WTC11 (cell line): ENCODE results near the gene PDE1C. TPM values are rescaled to one million over a fixed set of nuclear protein-coding genes. Genes with fewer than 3 reads are reported as not detected.

Experiments used
- ATAC-seq: fragments of 200-7000 bp; cut with Tn5 transposase; 2 replicates; pipeline ENCODE4 v1.10.0; 2021; ENCODE audit warnings: mild to moderate bottlenecking, moderate library complexity
- CTCF ChIA-PET: fragments of 300-600 bp; sonication (Branson Sonifier 250); formaldehyde crosslinking; loops from one replicate; lab custom pipeline; 2021; ENCODE audit warnings: antibody characterized with exemption; lab: Charles Lee
- POLR2A ChIA-PET: fragments of 350-600 bp; sonication (Branson Sonifier 250); formaldehyde crosslinking; loops from one replicate; lab custom pipeline; 2021; ENCODE audit warnings: antibody characterized with exemption; lab: Charles Lee
- DNase-seq: peaks from one replicate; pipeline ENCODE4 v3.0.0; 2021; ENCODE audit warnings: low spot score
- H3K27ac Mint-ChIP-seq: 2 replicates; pipeline ENCODE4 v1.8.0; 2021; ENCODE audit warnings: mixed read lengths
- H3K27me3 Mint-ChIP-seq: 2 replicates; pipeline ENCODE4 v1.8.0; 2021; ENCODE audit warnings: low read depth, mild to moderate bottlenecking, moderate library complexity, mixed read lengths
- H3K36me3 Mint-ChIP-seq: 2 replicates; pipeline ENCODE4 v1.8.0; 2021; ENCODE audit warnings: mixed read lengths
- H3K4me1 Mint-ChIP-seq: 2 replicates; pipeline ENCODE4 v1.8.0; 2022; ENCODE audit warnings: mixed read lengths
- H3K4me3 Mint-ChIP-seq: 2 replicates; pipeline ENCODE4 v1.8.0; 2021; ENCODE audit warnings: mild to moderate bottlenecking, moderate library complexity, mixed read lengths
- H3K9me3 Mint-ChIP-seq: 2 replicates; pipeline ENCODE4 v1.8.0; 2021; ENCODE audit warnings: mixed read lengths
- AR ChIP-seq: fragments of 250-450 bp; sonication (Bioruptor Pico); IDR thresholded peaks from 2 replicates; pipeline ENCODE4 v1.9.0; 2021; ENCODE audit warnings: mild to moderate bottlenecking
- CBFB ChIP-seq: sonication (generic); formaldehyde crosslinking; IDR thresholded peaks from 2 replicates; pipeline ENCODE4 v1.8.1; 2022; ENCODE audit warnings: mild to moderate bottlenecking, low read depth, missing genetic modification reagents
- CTCF ChIP-seq: fragments of 200-600 bp; IDR thresholded peaks from 2 replicates; pipeline ENCODE4 v1.8.0; 2022; ENCODE audit warnings: antibody characterized with exemption
- E2F5 ChIP-seq: sonication (generic); formaldehyde crosslinking; IDR thresholded peaks from 2 replicates; pipeline ENCODE4 v1.8.1; 2022; ENCODE audit warnings: mild to moderate bottlenecking, moderate library complexity, missing genetic modification reagents
- ELF4 ChIP-seq: sonication (generic); formaldehyde crosslinking; IDR thresholded peaks from 2 replicates; pipeline ENCODE4 v1.8.1; 2022; ENCODE audit warnings: low read depth, mild to moderate bottlenecking, moderate library complexity, missing genetic modification reagents
- EMX1 ChIP-seq: fragments of 250-450 bp; sonication (Bioruptor Pico); IDR thresholded peaks from 2 replicates; pipeline ENCODE4 v1.8.0; 2021; ENCODE audit warnings: mild to moderate bottlenecking
- FOXP1 ChIP-seq: sonication (generic); formaldehyde crosslinking; IDR thresholded peaks from 2 replicates; pipeline ENCODE4 v1.8.0; 2022; ENCODE audit warnings: missing genetic modification reagents, mild to moderate bottlenecking, moderate library complexity, borderline replicate concordance
- GABPB1 ChIP-seq: sonication (generic); formaldehyde crosslinking; IDR thresholded peaks from 2 replicates; pipeline ENCODE4 v1.8.1; 2023; ENCODE audit warnings: mild to moderate bottlenecking, missing genetic modification reagents
- GRHL2 ChIP-seq: fragments of 250-450 bp; sonication (Bioruptor Pico); IDR thresholded peaks from 2 replicates; pipeline ENCODE4 v1.8.0; 2022; ENCODE audit warnings: mild to moderate bottlenecking, moderate library complexity; ENCODE audit not compliant: insufficient replicate concordance, severe bottlenecking
- JUN ChIP-seq: sonication (generic); formaldehyde crosslinking; IDR thresholded peaks from 2 replicates; pipeline ENCODE4 v1.8.0; 2023; ENCODE audit warnings: mild to moderate bottlenecking, missing genetic modification reagents
- KAT7 ChIP-seq: sonication (generic); formaldehyde crosslinking; IDR thresholded peaks from 2 replicates; pipeline ENCODE4 v1.8.1; 2023; ENCODE audit warnings: missing genetic modification reagents, mild to moderate bottlenecking, borderline replicate concordance
- MYBL2 ChIP-seq: sonication (generic); formaldehyde crosslinking; IDR thresholded peaks from 2 replicates; pipeline ENCODE4 v1.8.1; 2023; ENCODE audit warnings: mild to moderate bottlenecking, moderate library complexity, missing genetic modification reagents
- NFYB ChIP-seq: sonication (generic); formaldehyde crosslinking; conservative IDR thresholded peaks from 2 replicates; pipeline ENCODE4 v1.8.0; 2022; ENCODE audit warnings: low read depth, missing genetic modification reagents
- NR3C1 ChIP-seq: sonication (generic); formaldehyde crosslinking; conservative IDR thresholded peaks from 2 replicates; pipeline ENCODE4 v1.8.1; 2023; ENCODE audit warnings: low read depth, mild to moderate bottlenecking, missing genetic modification reagents
- STAT6 ChIP-seq: sonication (generic); formaldehyde crosslinking; conservative IDR thresholded peaks from 2 replicates; pipeline ENCODE4 v1.8.1; 2023; ENCODE audit warnings: mild to moderate bottlenecking, low read depth, missing genetic modification reagents, moderate library complexity
- USF1 ChIP-seq: sonication (generic); formaldehyde crosslinking; IDR thresholded peaks from 2 replicates; pipeline ENCODE4 v1.8.0; 2022; ENCODE audit warnings: mild to moderate bottlenecking, missing genetic modification reagents
- ZBTB21 ChIP-seq: sonication (generic); formaldehyde crosslinking; IDR thresholded peaks from 2 replicates; pipeline ENCODE4 v1.8.1; 2023; ENCODE audit warnings: mild to moderate bottlenecking, missing genetic modification reagents, borderline replicate concordance
- ZBTB43 ChIP-seq: sonication (generic); formaldehyde crosslinking; IDR thresholded peaks from 2 replicates; pipeline ENCODE4 v1.8.1; 2023; ENCODE audit warnings: mild to moderate bottlenecking, missing genetic modification reagents
- ZNF121 ChIP-seq: sonication (generic); formaldehyde crosslinking; IDR thresholded peaks from 2 replicates; pipeline ENCODE4 v1.8.0; 2023; ENCODE audit warnings: missing genetic modification reagents
- ZNF219 ChIP-seq: sonication (generic); formaldehyde crosslinking; IDR thresholded peaks from 2 replicates; pipeline ENCODE4 v1.8.0; 2023; ENCODE audit warnings: missing genetic modification reagents, mild to moderate bottlenecking, borderline replicate concordance
- ZNF416 ChIP-seq: fragments of 250-450 bp; sonication (Bioruptor Pico); IDR thresholded peaks from 2 replicates; pipeline ENCODE4 v1.9.0; 2021; ENCODE audit warnings: mild to moderate bottlenecking, inconsistent platforms
- ZNF512 ChIP-seq: sonication (generic); formaldehyde crosslinking; IDR thresholded peaks from 2 replicates; pipeline ENCODE4 v1.8.1; 2022; ENCODE audit warnings: missing genetic modification reagents, borderline replicate concordance
- ZNF671 ChIP-seq: fragments of 250-450 bp; sonication (Bioruptor Pico); IDR thresholded peaks from 2 replicates; pipeline ENCODE4 v1.8.0; 2021; ENCODE audit warnings: mild to moderate bottlenecking
- total RNA-seq: library from RNA; stranded (reverse); gene quantifications from 3 replicates; pipeline ENCODE4 v1.2.3, GENCODE V29; 2021

The PDE1C gene
- total RNA-seq, 1 experiment from 2014 or later = 0.55 TPM

GRCh38 chr7:31776616-31777015, 293.6 kb downstream of the PDE1C start (continued):
- TF ChIP-seq ELF4 (CRISPR knock-in tag) (no peak), GABPB1 (CRISPR knock-in tag) (no peak), STAT6 (CRISPR knock-in tag) (no peak), ZNF512 (CRISPR knock-in tag) (no peak), CTCF (no peak), NFYB (CRISPR knock-in tag) (no peak), ZNF416 (no peak), ZBTB21 (CRISPR knock-in tag) (no peak), NR3C1 (no peak), MYBL2 (CRISPR knock-in tag) (no peak), ZNF219 (CRISPR knock-in tag) (no peak), FOXP1 (CRISPR knock-in tag) (no peak), JUN (no peak)

- Mint-ChIP-seq H3K4me1 (peaks cover 4% of the 10 kb centered on the region), H3K36me3 (no peaks in the 10 kb centered on the region), H3K4me3 (no peak overlapping the region), H3K27ac (no peak overlapping the region), H3K27me3 (peaks cover 100% of the 10 kb centered on the region), H3K9me3 (no peaks in the 10 kb centered on the region)
- ChIA-PET CTCF (interaction anchor here (1.2 kb wide), 1 partner anchor 13 kb away, joined by 4 read pairs; no protein-coding TSS in a partner anchor), POLR2A (no interaction called here)
- DNase-seq (no peak), ATAC-seq (no peak)
- no peak for TF ChIP-seq ZBTB43 (CRISPR knock-in tag)
- TF ChIP-seq CBFB (CRISPR knock-in tag) = no peak
- no peak for TF ChIP-seq ZNF121
- no peak for TF ChIP-seq USF1 (CRISPR knock-in tag)
Observed at GRCh38 chr7:31775556-31775955, 294.7 kb downstream of the PDE1C start.

GRCh38 chr7:31772211-31772610, 298.0 kb downstream of the PDE1C start:
- CTCF ChIA-PET = interaction anchor here (0.9 to 1.4 kb wide), 2 partner anchors 28 to 329 kb away, joined by 3 to 4 read pairs; no protein-coding TSS in a partner anchor
- no peak for ATAC-seq
- H3K9me3 Mint-ChIP-seq = no peaks in the 10 kb centered on the region
- H3K36me3 Mint-ChIP-seq = no peaks in the 10 kb centered on the region
- no peak overlapping the region for H3K27ac Mint-ChIP-seq
- peaks cover 14% of the 10 kb centered on the region for H3K4me1 Mint-ChIP-seq
- H3K27me3 Mint-ChIP-seq = peaks cover 100% of the 10 kb centered on the region
- POLR2A ChIA-PET = no interaction called here
- no peak for DNase-seq
- no peak overlapping the region for H3K4me3 Mint-ChIP-seq
- TF ChIP-seq E2F5 (CRISPR knock-in tag) (no peak), CBFB (CRISPR knock-in tag) (no peak), KAT7 (CRISPR knock-in tag) (no peak), AR (no peak), EMX1 (CRISPR knock-in tag) (no peak), GRHL2 (CRISPR knock-in tag) (no peak), ZNF671 (CRISPR knock-in tag) (no peak)
